ENCODE data around the gene CHD6. TPM values are rescaled to one million over a fixed set of nuclear protein-coding genes. Genes with fewer than 3 reads are reported as not detected.

CHD6 gene
- total and polyA plus RNA-seq, 2 of the 13 experiments (the other 11 are each of a cell fraction or from before 2014, with no cell fraction given), result 14.4 to 52.0 TPM

- POLR2A ChIA-PET, result no interaction called here
- TF ChIP-seq, protein P1, sequence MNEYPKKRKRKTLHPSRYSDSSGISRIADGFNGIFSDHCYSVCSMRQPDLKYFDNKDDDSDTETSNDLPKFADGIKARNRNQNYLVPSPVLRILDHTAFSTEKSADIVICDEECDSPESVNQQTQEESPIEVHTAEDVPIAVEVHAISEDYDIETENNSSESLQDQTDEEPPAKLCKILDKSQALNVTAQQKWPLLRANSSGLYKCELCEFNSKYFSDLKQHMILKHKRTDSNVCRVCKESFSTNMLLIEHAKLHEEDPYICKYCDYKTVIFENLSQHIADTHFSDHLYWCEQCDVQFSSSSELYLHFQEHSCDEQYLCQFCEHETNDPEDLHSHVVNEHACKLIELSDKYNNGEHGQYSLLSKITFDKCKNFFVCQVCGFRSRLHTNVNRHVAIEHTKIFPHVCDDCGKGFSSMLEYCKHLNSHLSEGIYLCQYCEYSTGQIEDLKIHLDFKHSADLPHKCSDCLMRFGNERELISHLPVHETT (CRISPR knock-in tag; conservative IDR thresholded peaks at IDR 0.05), result no peak
- TF ChIP-seq ZHX1 (CRISPR knock-in tag; IDR thresholded peaks at IDR 0.05; ENCODE audit: low read depth) (no peak), MIXL1 (CRISPR knock-in tag; IDR thresholded peaks at IDR 0.05) (no peak), NFRKB (IDR thresholded peaks at IDR 0.05) (no peak), POGZ (CRISPR knock-in tag; IDR thresholded peaks at IDR 0.05) (no peak), ZFX (CRISPR knock-in tag; IDR thresholded peaks at IDR 0.05; ENCODE audit: low read depth) (no peak), TMF1 (CRISPR knock-in tag; IDR thresholded peaks at IDR 0.05; ENCODE audit: low read depth) (no peak), RORA (CRISPR knock-in tag; IDR thresholded peaks at IDR 0.05) (no peak), EP300 (IDR thresholded peaks at IDR 0.05; ENCODE audit: low read depth in 2 of 2, low read length in 2 of 2) (no peak), EP300 (CRISPR knock-in tag; IDR thresholded peaks at IDR 0.05; ENCODE audit: borderline replicate concordance) (no peak), TSC22D2 (CRISPR knock-in tag; IDR thresholded peaks at IDR 0.05; ENCODE audit: borderline replicate concordance) (no peak), ZNF557 (CRISPR knock-in tag; IDR thresholded peaks at IDR 0.05) (no peak), NPAS2 (CRISPR knock-in tag; IDR thresholded peaks at IDR 0.05; ENCODE audit: borderline replicate concordance) (no peak)
- TF ChIP-seq, protein P2, sequence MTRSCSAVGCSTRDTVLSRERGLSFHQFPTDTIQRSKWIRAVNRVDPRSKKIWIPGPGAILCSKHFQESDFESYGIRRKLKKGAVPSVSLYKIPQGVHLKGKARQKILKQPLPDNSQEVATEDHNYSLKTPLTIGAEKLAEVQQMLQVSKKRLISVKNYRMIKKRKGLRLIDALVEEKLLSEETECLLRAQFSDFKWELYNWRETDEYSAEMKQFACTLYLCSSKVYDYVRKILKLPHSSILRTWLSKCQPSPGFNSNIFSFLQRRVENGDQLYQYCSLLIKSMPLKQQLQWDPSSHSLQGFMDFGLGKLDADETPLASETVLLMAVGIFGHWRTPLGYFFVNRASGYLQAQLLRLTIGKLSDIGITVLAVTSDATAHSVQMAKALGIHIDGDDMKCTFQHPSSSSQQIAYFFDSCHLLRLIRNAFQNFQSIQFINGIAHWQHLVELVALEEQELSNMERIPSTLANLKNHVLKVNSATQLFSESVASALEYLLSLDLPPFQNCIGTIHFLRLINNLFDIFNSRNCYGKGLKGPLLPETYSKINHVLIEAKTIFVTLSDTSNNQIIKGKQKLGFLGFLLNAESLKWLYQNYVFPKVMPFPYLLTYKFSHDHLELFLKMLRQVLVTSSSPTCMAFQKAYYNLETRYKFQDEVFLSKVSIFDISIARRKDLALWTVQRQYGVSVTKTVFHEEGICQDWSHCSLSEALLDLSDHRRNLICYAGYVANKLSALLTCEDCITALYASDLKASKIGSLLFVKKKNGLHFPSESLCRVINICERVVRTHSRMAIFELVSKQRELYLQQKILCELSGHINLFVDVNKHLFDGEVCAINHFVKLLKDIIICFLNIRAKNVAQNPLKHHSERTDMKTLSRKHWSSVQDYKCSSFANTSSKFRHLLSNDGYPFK (CRISPR knock-in tag; IDR thresholded peaks at IDR 0.05; ENCODE audit: borderline replicate concordance), result no peak
- TF ChIP-seq, protein P3, sequence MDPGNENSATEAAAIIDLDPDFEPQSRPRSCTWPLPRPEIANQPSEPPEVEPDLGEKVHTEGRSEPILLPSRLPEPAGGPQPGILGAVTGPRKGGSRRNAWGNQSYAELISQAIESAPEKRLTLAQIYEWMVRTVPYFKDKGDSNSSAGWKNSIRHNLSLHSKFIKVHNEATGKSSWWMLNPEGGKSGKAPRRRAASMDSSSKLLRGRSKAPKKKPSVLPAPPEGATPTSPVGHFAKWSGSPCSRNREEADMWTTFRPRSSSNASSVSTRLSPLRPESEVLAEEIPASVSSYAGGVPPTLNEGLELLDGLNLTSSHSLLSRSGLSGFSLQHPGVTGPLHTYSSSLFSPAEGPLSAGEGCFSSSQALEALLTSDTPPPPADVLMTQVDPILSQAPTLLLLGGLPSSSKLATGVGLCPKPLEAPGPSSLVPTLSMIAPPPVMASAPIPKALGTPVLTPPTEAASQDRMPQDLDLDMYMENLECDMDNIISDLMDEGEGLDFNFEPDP (CRISPR knock-in tag; conservative IDR thresholded peaks at IDR 0.05), result no peak
These were observed 246.8 kb downstream of the CHD6 start for GRCh38 chr20:41371371-41371770.

More at GRCh38 chr20:41371371-41371770, 246.8 kb downstream of the CHD6 start:
- Histone ChIP-seq H3K4me3 (replicated peaks in 1 of 3; ENCODE audit: insufficient read depth in 1 of 3, low read depth in 2 of 3, low read length in 3 of 3) (no peak overlapping the region), H3K9ac (ENCODE audit: insufficient read depth, low read depth, low read length) (no peak overlapping the region), H3K27ac (ENCODE audit: extremely low read length, insufficient read depth, low read length) (no peak overlapping the region), H3K4me2 (ENCODE audit: low read depth, low read length) (no peak overlapping the region), H3K4me1 (ENCODE audit: insufficient read depth, low read length) (peaks cover 23% of the 10 kb centered on the region), H3K9me3 (ENCODE audit: low read length) (no peaks in the 10 kb centered on the region), H2AFZ (ENCODE audit: low read length) (no peak overlapping the region), H3K27me3 (ENCODE audit: control insufficient read depth in 1 of 2, insufficient read depth in 2 of 2, low read length in 2 of 2) (peaks cover 17 to 49% of the 10 kb centered on the region in 2 experiments), H3K79me2 (ENCODE audit: insufficient read depth, low read length) (no peaks in the 10 kb centered on the region), H3K36me3 (replicated peaks in 1 of 2; ENCODE audit: control insufficient read depth in 1 of 2, insufficient read depth in 2 of 2, low read length in 2 of 2) (no peaks in the 10 kb centered on the region), H4K20me1 (ENCODE audit: insufficient read depth, low read length) (no peaks in the 10 kb centered on the region)
- FAIRE-seq (no peak), ATAC-seq (no peak), DNase-seq (ENCODE audit: low spot score) (no peak)
- in situ Hi-C loops (cut with HindIII; ENCODE audit: extremely low pct_ligation_motif_present, low pct_unique_long_range_greater_than_20kb), result no loop called here
- intact Hi-C loops (cut with micrococcal nuclease; ENCODE audit: unreplicated experiment), result no loop called here
- WGBS (ENCODE audit: low lambda C conversion rate), result 12% methylated on average over 4 of the region's 4 CpGs
- no TSS peak for BruUV-seq (replicated peaks)
- CTCF ChIA-PET (ENCODE audit: low intra/inter-chr PET ratio, low total read pairs), result no interaction called here

All from HepG2 (cell line).